Neuronal stem cell (in vitro differentiated cells): ENCODE data around the gene SPTY2D1.
"Not testable (repeated sequence)": the region's sequence is repeated elsewhere in the genome, so short reads cannot be mapped to it uniquely, and the experiment has no call there.

Source experiments
- DNase-seq: peaks from one replicate; pipeline ENCODE4 v3.0.0-alpha.2; 2013; ENCODE audit warnings: low spot score
- H2AFZ ChIP-seq: one replicate; pipeline ENCODE4 v1.6.1; 2013; ENCODE audit warnings: mild to moderate bottlenecking, low read length, inconsistent platforms
- H2AK5ac ChIP-seq: 2 replicates; pipeline ENCODE4 v1.6.1; 2013; ENCODE audit warnings: low read depth, mild to moderate bottlenecking, inconsistent platforms, low read length, moderate library complexity, mixed read lengths
- H2BK120ac ChIP-seq: 2 replicates; pipeline ENCODE4 v1.6.1; 2013; ENCODE audit warnings: low read depth, mild to moderate bottlenecking, inconsistent platforms, low read length, moderate library complexity, mixed read lengths
- H2BK12ac ChIP-seq: one replicate; pipeline ENCODE4 v1.6.1; 2013; ENCODE audit warnings: low read length, inconsistent platforms
- H2BK15ac ChIP-seq: 2 replicates; pipeline ENCODE4 v1.6.1; 2013; ENCODE audit warnings: mild to moderate bottlenecking, low read length, inconsistent platforms, mixed read lengths
- H2BK5ac ChIP-seq: one replicate; pipeline ENCODE4 v1.6.1; 2013; ENCODE audit warnings: inconsistent platforms, mild to moderate bottlenecking, low read length, moderate library complexity
- H3K14ac ChIP-seq: one replicate; pipeline ENCODE4 v1.6.1; 2013; ENCODE audit warnings: low read length, inconsistent platforms
- H3K18ac ChIP-seq: 2 replicates; pipeline ENCODE4 v1.6.1; 2013; ENCODE audit warnings: low read length, inconsistent platforms
- H3K23ac ChIP-seq: 2 replicates; pipeline ENCODE4 v1.6.1; 2013; ENCODE audit warnings: low read depth, mild to moderate bottlenecking, mixed read lengths, low read length, inconsistent platforms; ENCODE audit not compliant: poor library complexity
- H3K27ac ChIP-seq: replicated peaks from 3 replicates; pipeline ENCODE4 v1.5.1; 2013; ENCODE audit warnings: low read length, inconsistent platforms
- H3K27me3 ChIP-seq, 3 experiments: 2 replicates each; pipeline ENCODE4 v1.6.1; 2013; ENCODE audit warnings: low read length in 3 of 3, mild to moderate bottlenecking in 2 of 3, inconsistent platforms in 1 of 3, low read depth in 1 of 3, mixed read lengths in 1 of 3, moderate library complexity in 1 of 3; ENCODE audit not compliant: control insufficient read depth in 3 of 3, insufficient read depth in 3 of 3
- H3K36me3 ChIP-seq, 2 donors: replicated peaks in 1 of 2; 2 replicates each; pipeline ENCODE4 v1.6.1; 2013; ENCODE audit warnings: low read length in 2 of 2; ENCODE audit not compliant: control insufficient read depth in 2 of 2, insufficient read depth in 2 of 2
- H3K4ac ChIP-seq: 2 replicates; pipeline ENCODE4 v1.6.1; 2013; ENCODE audit warnings: inconsistent platforms, mild to moderate bottlenecking, low read length, moderate library complexity
- H3K4me1 ChIP-seq, 2 donors: 1 replicate in 1 of 2; 2 replicates in 1 of 2; pipeline ENCODE4 v1.6.1; 2013; ENCODE audit warnings: low read length in 2 of 2, low read depth in 1 of 2; ENCODE audit not compliant: control insufficient read depth in 2 of 2, insufficient read depth in 1 of 2
- H3K4me2 ChIP-seq: one replicate; pipeline ENCODE4 v1.6.1; 2013; ENCODE audit warnings: mild to moderate bottlenecking, low read length, inconsistent platforms; ENCODE audit not compliant: insufficient read depth, poor library complexity, severe bottlenecking
- H3K4me3 ChIP-seq, 2 donors: 2 replicates each; pipeline ENCODE4 v1.5.1; 2013; ENCODE audit warnings: low read length in 2 of 2, mild to moderate bottlenecking in 2 of 2, inconsistent platforms in 1 of 2, moderate library complexity in 1 of 2
- H3K79me1 ChIP-seq: one replicate; pipeline ENCODE4 v1.6.1; 2013; ENCODE audit warnings: low read depth, mild to moderate bottlenecking, inconsistent platforms, low read length, moderate library complexity
- H3K9ac ChIP-seq: one replicate; pipeline ENCODE4 v1.6.1; 2013; ENCODE audit warnings: mild to moderate bottlenecking, low read depth, low read length, inconsistent platforms; ENCODE audit not compliant: poor library complexity
- H3K9me3 ChIP-seq, 2 donors: replicated peaks in 1 of 2; 2 replicates each; pipeline versions ENCODE3 to v1.6.1; 2013; ENCODE audit warnings: low read length in 2 of 2, mild to moderate bottlenecking in 2 of 2, inconsistent platforms in 1 of 2, low read depth in 1 of 2, mixed read lengths in 1 of 2, moderate library complexity in 1 of 2; ENCODE audit not compliant: control insufficient read depth in 2 of 2, insufficient read depth in 1 of 2
- H4K8ac ChIP-seq: one replicate; pipeline ENCODE4 v1.6.1; 2013; ENCODE audit warnings: low read depth, mild to moderate bottlenecking, inconsistent platforms, low read length, moderate library complexity
- H4K91ac ChIP-seq: one replicate; pipeline ENCODE4 v1.6.1; 2013; ENCODE audit warnings: low read length, low read depth, mild to moderate bottlenecking, inconsistent platforms; ENCODE audit not compliant: poor library complexity
- WGBS, 2 donors: extraction: QIAGEN DNeasy Blood & Tissue Kit; methylation state at CpG; one replicate each; pipeline ENCODE4 v1.1.7; 2013; ENCODE audit warnings: missing lambda C conversion rate in 2 of 2, mixed read lengths in 1 of 2; ENCODE audit not compliant: insufficient read length in 2 of 2, insufficient replicate concordance in 1 of 2; ENCODE audit errors: extremely low coverage in 2 of 2; 5-methylcytosine and 5-hydroxymethylcytosine counted together

SPTY2D1 gene

GRCh38 chr11:18669219-18669596, 35.1 kb upstream of the SPTY2D1 start:
- no peak overlapping the region for H3K23ac ChIP-seq
- no peaks in the 10 kb centered on the region for H3K36me3 ChIP-seq
- DNase-seq: no peak
- no peaks in the 10 kb centered on the region for H3K27me3 ChIP-seq
- no peak overlapping the region for H2AFZ ChIP-seq
- no peaks in the 10 kb centered on the region for H3K4me1 ChIP-seq
- no peak overlapping the region for H3K9ac ChIP-seq
- no peak overlapping the region for H3K4me2 ChIP-seq
- no peak overlapping the region for H2BK120ac ChIP-seq
- no peak overlapping the region for H3K18ac ChIP-seq
- H2AK5ac ChIP-seq: no peak overlapping the region
- WGBS, 2 donors: no CpG with 5 or more reads among the region's 2 CpGs
- H4K8ac ChIP-seq: no peak overlapping the region
- H2BK15ac ChIP-seq: no peak overlapping the region
- no peak overlapping the region for H2BK5ac ChIP-seq
- no peak overlapping the region for H4K91ac ChIP-seq
- no peak overlapping the region for H2BK12ac ChIP-seq
- H3K14ac ChIP-seq: no peak overlapping the region
- no peaks in the 10 kb centered on the region for H3K79me1 ChIP-seq
- no peak overlapping the region for H3K4me3 ChIP-seq
- H3K27ac ChIP-seq: no peak overlapping the region
- H3K4ac ChIP-seq: no peak overlapping the region
- H3K9me3 ChIP-seq: no peaks in the 10 kb centered on the region

- Histone ChIP-seq H2BK120ac (no peak overlapping the region), H2AK5ac (no peak overlapping the region), H3K36me3 (no peaks in the 10 kb centered on the region), H2BK12ac (no peak overlapping the region), H3K9me3 (no peaks in the 10 kb centered on the region), H3K14ac (no peak overlapping the region), H4K8ac (no peak overlapping the region), H3K79me1 (no peaks in the 10 kb centered on the region), H3K27me3 (no peaks in the 10 kb centered on the region), H3K23ac (no peak overlapping the region), H3K18ac (no peak overlapping the region), H2BK5ac (no peak overlapping the region), H3K4me3 (no peak overlapping the region), H3K27ac (no peak overlapping the region), H3K4me1 (no peaks in the 10 kb centered on the region), H3K9ac (no peak overlapping the region), H3K4ac (no peak overlapping the region), H3K4me2 (no peak overlapping the region), H4K91ac (no peak overlapping the region), H2AFZ (peak overlapping the region; percentile 7), H2BK15ac (no peak overlapping the region)
- no CpG with 5 or more reads among the region's 4 CpGs for WGBS, 2 donors
- no peak for DNase-seq
These were observed 34.0 kb upstream of the SPTY2D1 start for GRCh38 chr11:18668131-18668530.

- not testable (repeated sequence) for H2BK15ac ChIP-seq, H3K4me2 ChIP-seq, H2AK5ac ChIP-seq, H3K36me3 ChIP-seq, H3K14ac ChIP-seq, H3K79me1 ChIP-seq, H3K9me3 ChIP-seq, H3K4me3 ChIP-seq, H3K27ac ChIP-seq, H3K23ac ChIP-seq, DNase-seq, H2BK5ac ChIP-seq, H2BK120ac ChIP-seq, H4K91ac ChIP-seq, H3K4ac ChIP-seq, H2BK12ac ChIP-seq, H3K18ac ChIP-seq, H3K27me3 ChIP-seq, H2AFZ ChIP-seq, H3K4me1 ChIP-seq, H4K8ac ChIP-seq, H3K9ac ChIP-seq
- no CpG with 5 or more reads among the region's 10 CpGs for WGBS, 2 donors
These were observed 31.3 kb upstream of the SPTY2D1 start for GRCh38 chr11:18665353-18665872.

- WGBS, 2 donors: no CpG with 5 or more reads among the region's 5 CpGs
- H2AK5ac ChIP-seq: no peak overlapping the region
These were observed 23.5 kb upstream of the SPTY2D1 start for GRCh38 chr11:18657673-18658072.

More at GRCh38 chr11:18657673-18658072, 23.5 kb upstream of the SPTY2D1 start:
- Histone ChIP-seq H4K91ac (no peak overlapping the region), H3K79me1 (no peaks in the 10 kb centered on the region), H4K8ac (no peak overlapping the region), H2BK5ac (no peak overlapping the region), H3K9me3 (no peaks in the 10 kb centered on the region), H2BK120ac (no peak overlapping the region), H2AFZ (peak overlapping the region; percentile 65), H3K4ac (no peak overlapping the region), H3K27ac (no peak overlapping the region), H3K27me3 (no peaks in the 10 kb centered on the region), H3K23ac (no peak overlapping the region), H3K4me2 (no peak overlapping the region), H3K18ac (no peak overlapping the region), H3K4me3 (no peak overlapping the region), H3K36me3 (no peaks in the 10 kb centered on the region), H3K14ac (no peak overlapping the region), H3K4me1 (no peaks in the 10 kb centered on the region), H2BK12ac (no peak overlapping the region), H3K9ac (no peak overlapping the region), H2BK15ac (no peak overlapping the region)
- no peak for DNase-seq
